Muscle layer of duodenum (tissue), 2 donors: ENCODE results near the gene SMR3A.

ENCODE experiments used
- H3K27ac ChIP-seq: one replicate; pipeline ENCODE4 v1.7.0; 2013; ENCODE audit warnings: mild to moderate bottlenecking, low read length
- H3K27me3 ChIP-seq: one replicate; pipeline ENCODE4 v1.7.0; 2013; ENCODE audit warnings: low read depth, mild to moderate bottlenecking, control low read depth, low read length
- H3K36me3 ChIP-seq, 2 donors: one replicate each; pipeline ENCODE4 v1.7.0; 2013; ENCODE audit warnings: low read length in 2 of 2, control low read depth in 1 of 2, mild to moderate bottlenecking in 1 of 2; ENCODE audit not compliant: insufficient read depth in 2 of 2, control insufficient read depth in 1 of 2
- H3K4me1 ChIP-seq, 2 donors: one replicate each; pipeline ENCODE4 v1.7.0; 2013; ENCODE audit warnings: low read length in 2 of 2, mild to moderate bottlenecking in 2 of 2, control low read depth in 1 of 2, moderate library complexity in 1 of 2; ENCODE audit not compliant: insufficient read depth in 2 of 2, control insufficient read depth in 1 of 2
- H3K4me3 ChIP-seq, 2 donors: one replicate each; pipeline ENCODE4 v1.7.0; 2013; ENCODE audit warnings: low read length in 2 of 2, low read depth in 1 of 2, mild to moderate bottlenecking in 1 of 2
- H3K9me3 ChIP-seq, 2 donors: one replicate each; pipeline ENCODE4 v1.7.0; 2013; ENCODE audit warnings: low read length in 2 of 2, control low read depth in 1 of 2, mild to moderate bottlenecking in 1 of 2; ENCODE audit not compliant: control insufficient read depth in 1 of 2
- donor health status: healthy.

Gene SMR3A

DNA sequence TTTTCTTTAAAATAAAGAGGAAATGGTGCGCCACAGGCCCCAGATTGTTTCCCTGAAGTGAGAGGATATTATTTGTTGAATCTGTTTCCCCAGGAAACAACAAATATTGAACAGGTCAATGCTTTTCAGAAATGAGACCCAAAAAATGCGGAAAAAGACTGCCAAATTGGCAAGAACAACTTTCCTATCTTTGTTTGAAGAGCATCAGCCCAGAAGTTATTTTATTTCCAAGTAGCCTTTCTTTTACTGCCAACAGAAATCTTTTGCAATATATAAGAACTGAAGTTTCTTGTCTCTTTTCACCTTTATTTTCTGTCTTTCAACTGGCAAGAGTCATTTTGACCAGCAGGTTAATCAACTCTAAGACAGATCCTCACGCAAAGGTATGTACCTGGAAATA is at the start of gene SMR3A:
Gene SMR3A (plus strand): TSS at position 301 of the 400 bp plus-strand sequence. CDS start 1,356 bp downstream, outside the sequence.
- Histone ChIP-seq H3K36me3 (no peaks in the 10 kb centered on the region), H3K9me3 (no peaks in the 10 kb centered on the region), H3K4me3 (no peak within 1 kb of the TSS), H3K27me3 (no peaks in the 10 kb centered on the region), H3K4me1 (no peaks in the 10 kb centered on the region), H3K27ac (no peak within 1 kb of the TSS)

DNA sequence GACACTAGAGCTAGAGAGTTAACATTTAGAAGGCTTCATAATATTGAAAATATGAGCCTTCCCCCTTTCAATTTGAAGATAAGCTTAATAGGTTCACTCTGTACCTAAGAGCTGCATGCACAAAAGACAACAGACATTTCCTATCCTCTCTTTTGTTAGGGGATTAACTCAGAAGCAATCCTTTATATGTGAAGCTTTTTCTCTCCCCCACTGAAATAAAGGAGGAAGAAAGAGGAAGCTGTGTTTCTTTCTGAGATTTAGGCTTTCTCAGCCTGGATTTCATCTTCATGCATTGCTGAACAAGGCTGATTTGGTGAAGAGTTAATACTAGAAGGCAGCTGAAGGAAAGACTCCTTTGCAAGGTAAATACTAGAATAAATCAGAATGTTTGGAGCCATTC is 46.8 kb upstream of the SMR3A start:
- Histone ChIP-seq H3K4me1 (no peaks in the 10 kb centered on the region), H3K27ac (no peak overlapping the region), H3K4me3 (no peak overlapping the region), H3K36me3 (no peaks in the 10 kb centered on the region), H3K9me3 (no peaks in the 10 kb centered on the region), H3K27me3 (no peaks in the 10 kb centered on the region)

DNA sequence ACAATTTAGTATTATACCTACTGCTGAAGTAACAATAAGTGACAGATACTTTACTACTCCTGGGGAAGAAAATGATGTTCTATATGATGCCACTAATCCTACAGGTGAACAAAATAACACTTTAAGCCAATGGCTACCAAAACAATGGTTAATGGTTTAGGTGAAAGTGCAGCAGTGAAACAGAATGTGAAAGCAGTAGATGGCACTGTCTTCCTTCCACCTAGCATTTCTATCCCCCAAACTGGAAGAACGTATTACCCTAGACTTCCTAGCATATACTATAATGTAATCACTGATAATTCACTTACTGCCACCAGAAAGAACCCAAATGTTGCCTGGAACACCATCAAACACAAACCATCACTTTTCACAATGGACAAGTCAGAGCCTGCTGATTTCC is 44.6 kb upstream of the SMR3A start:
- Histone ChIP-seq H3K36me3 (no peaks in the 10 kb centered on the region), H3K27me3 (no peaks in the 10 kb centered on the region), H3K4me1 (no peaks in the 10 kb centered on the region), H3K9me3 (no peaks in the 10 kb centered on the region), H3K4me3 (no peak overlapping the region), H3K27ac (no peak overlapping the region)

DNA sequence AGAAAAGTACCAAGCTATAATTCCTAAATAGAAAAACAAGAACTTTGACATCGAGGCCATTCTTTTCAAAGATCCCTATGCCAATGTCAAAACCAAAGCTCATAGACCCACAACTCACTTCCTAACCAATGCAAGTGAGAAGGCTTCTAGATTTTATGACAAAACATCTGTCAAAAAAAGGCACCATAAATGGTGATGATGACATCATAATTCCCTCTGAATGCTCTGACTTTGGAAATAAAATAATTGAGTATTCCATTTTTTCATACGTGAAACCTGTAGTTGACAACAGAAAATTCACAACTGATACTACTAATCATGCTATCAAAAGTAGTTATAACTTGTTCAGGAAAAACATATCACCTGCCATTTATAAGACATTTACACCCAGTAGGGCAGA is 34.5 kb upstream of the SMR3A start:
- Histone ChIP-seq H3K27me3 (no peaks in the 10 kb centered on the region), H3K4me1 (no peaks in the 10 kb centered on the region), H3K4me3 (no peak overlapping the region), H3K36me3 (no peaks in the 10 kb centered on the region), H3K9me3 (peaks cover 0 to 2% of the 10 kb centered on the region in 2 donors), H3K27ac (no peak overlapping the region)

DNA sequence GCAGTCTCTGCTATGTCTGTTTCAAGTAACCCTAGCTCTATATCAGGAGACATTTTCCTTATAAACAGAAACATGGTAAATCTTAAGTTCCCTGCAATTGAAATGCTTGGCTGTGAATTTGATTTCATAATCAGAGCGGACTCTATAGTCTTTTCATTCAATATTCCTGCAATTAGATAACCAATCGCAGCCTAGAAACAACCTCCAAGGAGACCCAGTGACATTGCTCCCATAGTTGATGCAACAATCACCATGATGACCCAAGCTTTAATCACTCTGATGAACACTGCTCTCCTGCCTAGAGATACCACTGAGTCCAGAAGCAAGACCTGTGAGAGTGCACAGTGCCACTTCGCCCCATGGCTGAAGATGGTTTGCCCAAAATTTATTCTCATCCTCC is 25.9 kb upstream of the SMR3A start, which contains the start of gene CABS1:
Gene CABS1 (plus strand): TSS at position 301 of the 400 bp plus-strand sequence. CDS start 59 bp downstream, at position 360.
- Histone ChIP-seq H3K27me3 (no peaks in the 10 kb centered on the region), H3K4me3 (no peak within 1 kb of the TSS), H3K36me3 (no peaks in the 10 kb centered on the region), H3K27ac (no peak within 1 kb of the TSS), H3K4me1 (no peaks in the 10 kb centered on the region), H3K9me3 (no peaks in the 10 kb centered on the region)

DNA sequence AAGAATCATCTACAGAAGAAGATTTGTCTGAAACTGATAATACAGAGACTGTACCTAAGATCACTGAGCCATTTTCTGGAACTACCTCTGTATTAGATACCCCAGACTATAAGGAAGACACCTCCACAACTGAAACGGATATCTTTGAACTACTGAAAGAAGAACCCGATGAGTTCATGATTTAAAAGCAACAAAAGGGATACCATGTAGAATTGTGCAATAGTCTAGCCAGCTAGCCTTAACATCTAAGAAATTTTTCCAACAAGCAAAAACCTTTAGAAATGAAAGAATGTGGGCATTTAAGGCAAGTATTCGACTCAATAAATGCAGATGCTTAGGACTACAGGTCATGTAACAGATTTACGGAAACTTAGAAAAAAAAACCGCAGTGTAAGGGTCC is 24.5 kb upstream of the SMR3A start:
- Histone ChIP-seq H3K27me3 (no peaks in the 10 kb centered on the region), H3K4me3 (no peak overlapping the region), H3K36me3 (no peaks in the 10 kb centered on the region), H3K27ac (no peak overlapping the region), H3K9me3 (no peaks in the 10 kb centered on the region), H3K4me1 (no peaks in the 10 kb centered on the region)

DNA sequence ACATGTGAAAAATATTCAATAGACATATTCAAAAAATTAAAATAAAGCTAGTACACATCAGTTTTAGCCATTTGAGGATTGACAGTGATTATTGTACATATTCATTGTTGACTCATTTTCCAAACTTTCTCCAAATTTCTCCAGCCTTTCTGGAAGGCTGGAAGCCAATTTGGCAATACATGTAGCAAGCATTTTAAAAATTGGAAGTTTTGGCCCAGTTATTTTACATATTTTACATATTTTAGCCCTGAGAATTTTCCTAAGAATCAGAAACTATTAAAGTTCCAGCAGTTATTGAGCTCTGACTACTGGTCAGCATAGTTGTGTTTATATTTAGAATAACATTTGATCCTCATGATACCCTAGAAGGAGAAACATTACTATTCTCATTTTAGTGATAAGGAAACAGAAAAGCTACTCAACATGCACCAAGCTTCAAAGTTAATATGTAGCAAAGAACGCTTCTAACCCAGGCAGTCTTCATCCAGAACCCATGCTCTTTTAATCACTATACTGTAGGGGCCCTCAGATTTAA is 22.6 kb upstream of the SMR3A start:
- Histone ChIP-seq H3K27me3 (no peaks in the 10 kb centered on the region), H3K9me3 (no peaks in the 10 kb centered on the region), H3K36me3 (no peaks in the 10 kb centered on the region), H3K27ac (no peak overlapping the region), H3K4me1 (no peaks in the 10 kb centered on the region), H3K4me3 (no peak overlapping the region)

DNA sequence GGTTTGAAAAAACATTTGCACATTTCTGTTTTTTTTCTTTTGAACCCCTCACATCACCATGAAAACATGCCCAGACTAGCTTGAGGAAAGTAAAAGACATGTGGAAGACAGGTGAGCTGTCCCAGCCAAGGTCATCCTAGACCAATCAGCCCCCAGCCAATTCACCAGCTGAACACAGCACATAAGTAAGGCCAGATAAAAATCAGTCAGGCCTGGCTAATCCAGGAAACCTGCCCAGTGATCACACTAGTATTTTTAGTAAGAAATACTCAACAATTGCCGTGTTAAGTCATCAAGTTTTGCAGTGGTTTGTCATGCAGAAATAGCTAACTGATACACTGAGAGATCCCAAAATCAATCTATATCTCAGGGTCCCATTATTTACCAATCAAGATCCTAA is 4.4 kb upstream of the SMR3A start:
- Histone ChIP-seq H3K4me1 (no peaks in the 10 kb centered on the region), H3K9me3 (no peaks in the 10 kb centered on the region), H3K4me3 (no peak overlapping the region), H3K36me3 (no peaks in the 10 kb centered on the region), H3K27me3 (no peaks in the 10 kb centered on the region), H3K27ac (no peak overlapping the region)

DNA sequence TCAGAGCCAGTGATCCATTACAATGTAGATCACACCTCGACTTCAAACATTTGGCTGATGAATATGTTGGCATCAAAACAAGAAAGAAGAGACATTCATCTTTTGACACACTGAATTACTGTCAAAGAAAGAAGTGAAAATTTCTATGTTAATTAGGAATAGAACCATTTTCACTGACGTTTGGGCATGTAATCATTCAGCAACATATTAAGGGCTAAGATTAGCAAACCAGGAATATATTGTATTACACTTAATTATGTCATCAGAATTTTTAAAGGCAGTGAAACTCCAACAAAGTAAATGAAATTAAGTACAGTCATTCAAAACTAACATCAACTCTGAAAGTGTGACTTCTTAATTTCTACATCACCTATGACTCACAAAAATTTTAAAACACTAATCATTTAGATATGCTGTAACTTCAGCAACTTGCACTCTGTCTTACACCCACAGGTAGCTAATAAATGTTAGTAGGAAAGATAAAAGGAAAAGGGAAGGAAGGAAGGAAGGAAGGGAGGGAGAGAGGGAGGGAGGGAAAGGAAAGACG is 1.4 kb upstream of the SMR3A start:
- no peak overlapping the region for H3K4me3 ChIP-seq
- H3K27ac ChIP-seq: no peak overlapping the region
- H3K4me1 ChIP-seq: no peaks in the 10 kb centered on the region
- H3K36me3 ChIP-seq: no peaks in the 10 kb centered on the region
- no peaks in the 10 kb centered on the region for H3K9me3 ChIP-seq
- no peaks in the 10 kb centered on the region for H3K27me3 ChIP-seq

DNA sequence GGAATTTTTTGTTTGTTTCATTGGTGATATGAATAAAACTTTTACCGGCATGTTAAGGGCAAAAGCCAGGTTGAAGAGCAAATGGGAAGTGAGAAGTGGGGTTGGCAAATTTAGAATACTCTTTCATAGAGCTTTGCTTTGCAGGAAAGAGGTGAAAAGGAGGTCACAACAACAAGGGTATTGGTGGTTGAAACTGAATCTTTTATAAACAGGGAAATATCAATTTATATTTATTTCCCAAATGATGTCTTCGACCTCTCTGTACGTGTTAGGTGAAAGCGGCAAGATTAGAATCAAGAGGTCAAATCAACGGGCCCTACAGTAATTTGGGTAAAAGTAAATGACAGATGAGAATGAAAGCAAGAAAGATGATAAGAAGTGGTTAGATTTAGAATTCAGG is 3.4 kb downstream of the SMR3A start:
- Histone ChIP-seq H3K9me3 (peaks cover 0 to 3% of the 10 kb centered on the region in 2 donors), H3K27me3 (no peaks in the 10 kb centered on the region), H3K27ac (no peak overlapping the region), H3K4me1 (no peaks in the 10 kb centered on the region), H3K4me3 (no peak overlapping the region), H3K36me3 (no peaks in the 10 kb centered on the region)

DNA sequence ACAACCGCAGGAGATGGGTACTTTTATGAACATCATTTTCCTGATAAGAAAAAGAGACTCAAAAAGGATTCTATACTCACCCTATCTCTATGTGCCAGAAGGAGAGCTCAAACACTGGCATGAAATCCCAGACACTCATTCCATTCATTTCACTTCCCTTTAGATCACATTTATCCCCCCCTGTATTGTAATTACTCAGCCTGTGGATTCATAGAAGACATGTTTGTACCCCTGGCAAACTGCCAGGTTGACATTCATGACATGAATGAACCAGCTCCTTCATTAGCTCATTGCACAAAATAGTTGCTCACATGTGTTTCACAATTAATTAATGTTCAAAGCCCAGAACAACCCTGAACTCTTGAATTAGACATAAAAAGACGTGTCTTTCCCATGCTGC is 4.9 kb downstream of the SMR3A start:
- Histone ChIP-seq H3K4me1 (no peaks in the 10 kb centered on the region), H3K27me3 (no peaks in the 10 kb centered on the region), H3K9me3 (peaks cover 0 to 3% of the 10 kb centered on the region in 2 donors), H3K27ac (no peak overlapping the region), H3K36me3 (no peaks in the 10 kb centered on the region), H3K4me3 (no peak overlapping the region)

DNA sequence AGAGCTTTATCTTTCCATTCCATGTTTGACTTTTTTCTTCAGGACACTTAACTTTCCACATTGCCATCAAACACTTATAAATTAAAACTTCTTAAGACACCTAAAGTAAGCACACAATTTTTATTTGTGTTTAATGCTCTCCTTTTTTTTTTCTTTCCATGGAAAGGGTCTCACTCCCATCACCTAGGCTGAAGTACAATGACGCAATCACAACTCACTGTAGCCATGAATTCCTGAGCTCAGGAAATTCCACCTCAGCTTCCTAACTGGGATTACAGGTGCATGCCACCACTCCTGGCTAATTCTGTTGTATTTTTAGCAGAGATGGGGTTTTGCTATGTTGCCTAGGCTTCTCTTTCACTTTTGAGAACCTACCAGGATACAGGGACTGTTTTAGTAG is 7.3 kb downstream of the SMR3A start:
- H3K4me3 ChIP-seq: no peak overlapping the region
- no peaks in the 10 kb centered on the region for H3K4me1 ChIP-seq
- H3K27me3 ChIP-seq: no peaks in the 10 kb centered on the region
- no peaks in the 10 kb centered on the region for H3K36me3 ChIP-seq
- no peak overlapping the region for H3K27ac ChIP-seq
- H3K9me3 ChIP-seq: peaks cover 0 to 3% of the 10 kb centered on the region in 2 donors
